Lung (tissue), 12 donors: ENCODE measurements around the gene PACSIN1. TPM values are rescaled to one million over a fixed set of nuclear protein-coding genes. Genes with fewer than 3 reads are reported as not detected.

Experiments used
- ATAC-seq: fragments of 200-7000 bp; cut with Tn5 transposase; one replicate; pipeline ENCODE4 v1.9.1; 2020; ENCODE audit warnings: moderate number of reproducible peaks; ENCODE audit not compliant: insufficient read depth, low FRiP score
- DNase-seq, 3 donors: peaks; one replicate each; pipeline ENCODE4 v3.0.0-alpha.2; 2013 to 2017
- H3K27ac ChIP-seq, 2 donors: one replicate each; pipeline ENCODE4 v1.5.1; 2013; ENCODE audit warnings: mild to moderate bottlenecking in 2 of 2, moderate library complexity in 2 of 2, control low read depth in 1 of 2, inconsistent platforms in 1 of 2, low read depth in 1 of 2, low read length in 1 of 2
- H3K27me3 ChIP-seq, 3 donors: one replicate each; pipeline ENCODE4 v1.5.1; 2013; ENCODE audit warnings: low read length in 2 of 3; ENCODE audit not compliant: control insufficient read depth in 3 of 3, insufficient read depth in 3 of 3
- H3K36me3 ChIP-seq, 4 donors: one replicate each; pipeline ENCODE4 v1.5.1; 2013; ENCODE audit warnings: low read length in 4 of 4, mild to moderate bottlenecking in 1 of 4, moderate library complexity in 1 of 4; ENCODE audit not compliant: control insufficient read depth in 4 of 4, insufficient read depth in 4 of 4
- H3K4me1 ChIP-seq, 5 donors: one replicate each; pipeline ENCODE4 v1.5.1; 2013; ENCODE audit warnings: low read length in 5 of 5, mild to moderate bottlenecking in 2 of 5, moderate library complexity in 1 of 5; ENCODE audit not compliant: control insufficient read depth in 5 of 5, insufficient read depth in 5 of 5
- H3K4me3 ChIP-seq: one replicate; pipeline ENCODE4 v1.5.1; 2013; ENCODE audit warnings: mild to moderate bottlenecking, control low read depth, moderate library complexity
- H3K9ac ChIP-seq, 2 donors: one replicate each; pipeline ENCODE4 v1.5.1; 2013; ENCODE audit warnings: low read length in 2 of 2, control low read depth in 1 of 2; ENCODE audit not compliant: insufficient read depth in 1 of 2
- H3K9me3 ChIP-seq, 4 donors: one replicate each; pipeline ENCODE4 v1.5.1; 2013; ENCODE audit warnings: low read length in 3 of 4, mild to moderate bottlenecking in 1 of 4, moderate library complexity in 1 of 4; ENCODE audit not compliant: control insufficient read depth in 4 of 4, insufficient read depth in 3 of 4
- WGBS, 2 donors: extraction: QIAGEN DNeasy Blood & Tissue Kit; methylation state at CpG; one replicate each; pipeline ENCODE4 v1.1.7; 2013; 5-methylcytosine and 5-hydroxymethylcytosine counted together
- polyA plus RNA-seq, 2 donors: library from polyadenylated mRNA; stranded (reverse); fragments of 200-250 nt; gene quantifications; one replicate each; pipeline ENCODE4 v1.2.1, GENCODE V29; 2013
- total RNA-seq, 2 donors: library from RNA; depleted of rRNA in 1 of 2; stranded (reverse); fragments of >200 nt in 1 of 2; gene quantifications; one replicate each; pipeline ENCODE4 v1.2.1, GENCODE V29; 2014 to 2021
- TF ChIP-seq, protein P1 (sequence below): IDR thresholded peaks from 2 replicates; pipeline ENCODE4 v1.5.1; 2012; ENCODE audit warnings: mild to moderate bottlenecking; ENCODE audit errors: control extremely low read depth, extremely low read depth
- donor health status: control.
- donor health status: control.
- donor health status: Bipolar disorder and iron deficiency.
- donor health status: healthy.
- donor health status: DM: yes; HTN: yes; CAD: no.

PACSIN1 gene
- total and polyA plus RNA-seq, 4 donors: 0.02 to 0.17 (median 0.12) TPM

DNA sequence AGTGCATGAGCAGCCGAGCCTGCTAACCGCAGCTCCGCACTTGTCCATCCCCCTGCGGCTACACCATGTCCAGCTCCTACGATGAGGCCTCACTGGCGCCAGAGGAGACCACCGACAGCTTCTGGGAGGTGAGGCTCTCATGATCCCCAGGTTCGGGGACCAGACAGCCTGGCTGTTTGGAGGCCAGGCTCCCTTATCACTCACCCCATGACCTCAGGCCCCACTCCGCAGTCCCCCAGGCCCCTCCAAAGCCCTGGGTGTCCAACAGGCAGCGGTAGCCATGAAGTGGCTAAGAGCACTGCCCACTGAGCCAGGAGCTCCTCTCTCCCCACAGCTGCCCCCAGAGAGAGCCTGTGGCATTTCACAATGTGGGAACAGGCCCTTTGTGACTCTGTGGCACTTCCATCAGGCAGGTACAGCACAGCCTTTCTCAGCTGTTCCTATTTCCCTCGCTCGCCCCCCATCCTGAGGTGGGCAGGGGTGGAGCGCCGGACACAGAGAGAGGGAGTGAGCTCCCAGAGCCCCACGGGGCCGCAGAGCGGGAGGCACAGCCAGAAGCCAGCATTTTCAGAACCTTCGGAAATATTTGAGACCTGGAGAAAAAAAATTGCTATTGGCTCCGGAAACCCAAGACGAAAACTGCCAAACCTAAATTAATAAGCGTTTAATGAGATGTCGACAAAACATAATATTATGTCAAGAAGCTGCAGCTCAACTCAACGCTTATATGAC, 60.5 kb downstream of the PACSIN1 start:
- DNase-seq (peak; percentile 43 to 63 (median 61)), ATAC-seq (no peak)
- WGBS, 2 donors: 77 to 80% methylated on average over 23 of the region's 23 CpGs
- Histone ChIP-seq H3K4me1 (peaks cover 0 to 14% (median 2%) of the 10 kb centered on the region in 5 donors), H3K9ac (peak overlapping the region in 1 of 2 donors; percentile 39), H3K36me3 (no peaks in the 10 kb centered on the region), H3K27me3 (no peaks in the 10 kb centered on the region), H3K4me3 (no peak overlapping the region), H3K9me3 (no peaks in the 10 kb centered on the region), H3K27ac (no peak overlapping the region)
- TF ChIP-seq, protein P1, sequence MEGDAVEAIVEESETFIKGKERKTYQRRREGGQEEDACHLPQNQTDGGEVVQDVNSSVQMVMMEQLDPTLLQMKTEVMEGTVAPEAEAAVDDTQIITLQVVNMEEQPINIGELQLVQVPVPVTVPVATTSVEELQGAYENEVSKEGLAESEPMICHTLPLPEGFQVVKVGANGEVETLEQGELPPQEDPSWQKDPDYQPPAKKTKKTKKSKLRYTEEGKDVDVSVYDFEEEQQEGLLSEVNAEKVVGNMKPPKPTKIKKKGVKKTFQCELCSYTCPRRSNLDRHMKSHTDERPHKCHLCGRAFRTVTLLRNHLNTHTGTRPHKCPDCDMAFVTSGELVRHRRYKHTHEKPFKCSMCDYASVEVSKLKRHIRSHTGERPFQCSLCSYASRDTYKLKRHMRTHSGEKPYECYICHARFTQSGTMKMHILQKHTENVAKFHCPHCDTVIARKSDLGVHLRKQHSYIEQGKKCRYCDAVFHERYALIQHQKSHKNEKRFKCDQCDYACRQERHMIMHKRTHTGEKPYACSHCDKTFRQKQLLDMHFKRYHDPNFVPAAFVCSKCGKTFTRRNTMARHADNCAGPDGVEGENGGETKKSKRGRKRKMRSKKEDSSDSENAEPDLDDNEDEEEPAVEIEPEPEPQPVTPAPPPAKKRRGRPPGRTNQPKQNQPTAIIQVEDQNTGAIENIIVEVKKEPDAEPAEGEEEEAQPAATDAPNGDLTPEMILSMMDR: no peak

DNA sequence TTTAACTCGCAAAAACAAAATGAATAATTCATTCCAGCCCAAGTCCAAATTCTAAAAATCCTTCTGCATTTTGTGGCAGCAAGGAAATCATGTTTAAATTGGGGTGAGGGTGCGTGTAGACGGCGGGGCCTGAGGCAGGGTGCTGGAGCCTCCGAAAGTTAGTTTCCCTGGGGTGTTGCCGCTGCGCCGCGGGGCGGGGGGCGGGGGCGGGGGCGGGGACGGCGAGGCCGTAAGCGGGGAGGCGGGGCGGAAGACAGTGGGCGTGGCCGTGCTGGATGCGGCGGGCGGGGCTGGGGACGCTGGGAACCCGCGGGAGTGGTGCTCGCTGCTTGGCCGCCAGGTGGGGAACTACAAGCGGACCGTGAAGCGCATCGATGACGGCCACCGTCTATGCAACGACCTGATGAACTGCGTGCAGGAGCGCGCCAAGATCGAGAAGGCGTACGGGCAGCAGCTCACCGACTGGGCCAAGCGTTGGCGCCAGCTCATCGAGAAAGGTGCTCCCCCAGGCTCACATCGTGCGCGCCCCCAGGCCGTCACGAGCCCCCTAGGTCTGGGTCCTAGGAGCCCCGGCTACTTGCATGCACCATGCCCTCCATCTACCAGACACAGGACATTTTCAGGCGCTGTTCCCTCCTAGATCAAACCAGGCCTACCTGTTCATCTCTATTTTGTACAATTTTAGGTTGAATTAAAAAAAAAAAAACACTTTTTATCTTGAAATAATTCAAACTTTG, 61.3 kb downstream of the PACSIN1 start:
- Histone ChIP-seq H3K36me3 (no peaks in the 10 kb centered on the region), H3K27ac (no peak overlapping the region), H3K4me3 (no peak overlapping the region), H3K9ac (peak overlapping the region in 1 of 2 donors; percentile 39), H3K9me3 (no peaks in the 10 kb centered on the region), H3K27me3 (no peaks in the 10 kb centered on the region), H3K4me1 (peaks cover 0 to 14% (median 2%) of the 10 kb centered on the region in 5 donors)
- 5 to 6% methylated on average over 51 to 53 of the region's 53 CpGs for WGBS, 2 donors
- DNase-seq (peak; percentile 93 to 96 (median 96)), ATAC-seq (peak; percentile 97)
- TF ChIP-seq, protein P1: peak; percentile 72

DNA sequence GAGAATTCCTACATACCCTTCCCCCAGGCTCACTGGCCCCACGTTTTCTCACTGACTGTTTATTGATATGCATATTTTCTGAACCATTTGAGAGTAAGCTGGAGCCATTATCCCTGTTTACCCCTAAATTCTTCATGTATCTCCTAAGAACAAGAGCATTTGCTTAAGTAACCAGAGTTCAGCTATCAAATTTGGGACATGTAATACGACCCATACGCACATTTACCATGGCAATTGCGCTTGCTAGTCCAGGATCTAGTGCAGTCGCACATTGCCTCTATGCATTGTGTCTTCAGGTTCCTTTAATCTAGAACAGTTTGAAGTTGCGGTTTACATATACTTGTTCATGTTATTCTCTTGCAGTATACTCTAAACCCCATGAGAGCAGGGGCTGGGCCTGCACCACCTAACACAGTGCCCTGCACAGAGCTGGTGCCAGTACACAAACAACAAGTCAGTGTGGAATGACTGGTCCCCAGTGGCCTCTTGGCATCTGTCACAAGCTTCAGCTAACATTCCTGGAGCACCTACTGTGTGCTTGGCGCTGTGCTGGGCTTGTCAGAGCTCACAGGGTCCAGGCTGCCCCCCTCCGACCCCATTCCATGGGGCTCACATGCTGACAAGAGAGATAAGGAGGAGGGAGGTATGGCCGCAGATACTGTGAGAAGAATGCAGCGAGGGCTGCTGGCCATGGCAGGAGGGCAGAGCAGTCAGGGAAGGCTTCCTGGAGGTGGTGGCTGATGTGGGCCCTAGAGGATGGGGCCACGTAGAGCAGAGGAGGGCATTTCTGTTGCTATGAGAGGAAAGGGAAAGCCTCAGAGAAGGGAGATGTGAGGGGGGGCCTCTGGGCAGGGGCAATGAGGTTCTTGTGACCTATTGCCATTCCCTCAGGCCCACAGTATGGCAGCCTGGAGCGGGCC, 62.1 kb downstream of the PACSIN1 start:
- 89 to 90% methylated on average over 12 of the region's 12 CpGs for WGBS, 2 donors
- Histone ChIP-seq H3K4me1 (peaks cover 0 to 14% (median 2%) of the 10 kb centered on the region in 5 donors), H3K27me3 (no peaks in the 10 kb centered on the region), H3K27ac (no peak overlapping the region), H3K9me3 (no peaks in the 10 kb centered on the region), H3K36me3 (no peaks in the 10 kb centered on the region), H3K4me3 (no peak overlapping the region), H3K9ac (no peak overlapping the region)
- DNase-seq: no peak
- TF ChIP-seq, protein P1: no peak
- no peak for ATAC-seq
